ENCODE results near the gene RSBN1L.

The RSBN1L gene

DNA sequence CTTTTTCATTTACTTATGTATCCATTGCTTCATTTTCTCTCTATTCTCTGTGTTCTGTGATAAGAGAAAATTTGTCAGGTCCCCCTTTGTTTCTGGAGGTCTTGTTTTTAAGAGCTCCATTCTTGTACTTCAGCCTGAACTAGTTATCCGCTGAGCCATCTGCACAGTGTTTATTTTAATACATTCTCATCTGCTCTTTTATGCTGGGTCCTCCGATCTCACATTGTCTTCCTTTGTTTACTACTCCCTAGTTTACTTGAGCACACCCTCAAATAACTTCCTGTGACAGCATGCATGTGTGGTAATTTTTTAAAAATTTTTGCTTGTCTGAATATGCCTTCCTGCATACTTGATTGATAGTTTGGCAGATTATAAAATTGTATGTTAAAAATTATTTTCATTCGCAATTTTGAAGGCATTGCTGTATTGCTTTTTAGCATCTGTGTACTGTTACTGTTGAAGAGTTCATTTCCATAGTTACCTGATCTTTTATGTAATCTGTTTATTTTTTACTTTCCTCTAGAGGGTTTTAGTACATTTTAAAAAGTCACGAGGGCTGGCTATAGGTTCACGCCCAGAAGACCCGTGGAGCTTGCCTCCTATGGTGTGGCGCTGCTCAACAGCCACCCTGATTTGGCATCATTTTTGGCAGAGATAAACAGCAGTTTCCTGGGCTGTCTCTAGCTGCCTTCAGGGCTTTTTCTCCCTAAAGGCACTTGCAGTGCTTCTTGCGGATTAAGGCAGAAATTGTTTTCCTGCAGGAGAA lies 31.9 kb downstream of the RSBN1L start:
- DNase-seq (ENCODE audit: low read depth in 1 of 2, low spot score in 1 of 2) = no peak

DNA sequence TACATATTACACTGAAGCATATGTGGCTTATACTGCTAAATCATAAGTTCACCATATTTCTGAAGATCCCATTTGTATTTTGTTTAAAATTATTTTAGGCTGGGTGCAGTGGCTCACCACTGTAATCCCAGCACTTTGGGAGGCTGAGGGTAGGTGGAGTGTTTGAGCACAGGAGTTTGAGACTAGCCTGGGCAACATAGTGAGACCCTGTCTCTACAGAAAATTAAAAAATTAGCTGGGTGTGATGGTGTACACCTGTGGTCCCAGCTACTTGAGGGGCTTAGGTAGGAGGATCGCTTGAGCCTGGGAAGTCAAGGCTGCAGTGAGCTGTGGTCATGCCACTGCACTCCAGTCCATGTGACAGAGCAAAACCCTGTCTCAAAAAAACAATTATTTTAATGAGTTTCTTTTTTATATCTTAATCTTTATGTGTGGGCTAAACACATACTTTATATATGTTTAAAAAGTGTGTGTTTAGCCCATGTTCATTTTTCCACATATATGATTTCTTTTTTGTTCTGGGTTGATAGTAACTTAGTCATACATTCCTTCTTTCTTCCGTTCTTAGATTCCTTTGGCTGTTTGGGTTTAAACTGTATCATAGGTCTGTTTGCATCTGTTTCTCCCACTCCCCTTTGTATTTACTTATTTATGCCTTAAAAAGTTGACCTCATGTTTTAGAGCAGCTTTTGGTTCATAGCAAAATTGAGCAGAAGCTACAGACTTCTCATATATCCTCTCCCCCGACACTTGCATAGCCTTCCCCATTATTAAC lies 33.5 kb downstream of the RSBN1L start:
- DNase-seq (ENCODE audit: low read depth in 1 of 2, low spot score in 1 of 2) = no peak

DNA sequence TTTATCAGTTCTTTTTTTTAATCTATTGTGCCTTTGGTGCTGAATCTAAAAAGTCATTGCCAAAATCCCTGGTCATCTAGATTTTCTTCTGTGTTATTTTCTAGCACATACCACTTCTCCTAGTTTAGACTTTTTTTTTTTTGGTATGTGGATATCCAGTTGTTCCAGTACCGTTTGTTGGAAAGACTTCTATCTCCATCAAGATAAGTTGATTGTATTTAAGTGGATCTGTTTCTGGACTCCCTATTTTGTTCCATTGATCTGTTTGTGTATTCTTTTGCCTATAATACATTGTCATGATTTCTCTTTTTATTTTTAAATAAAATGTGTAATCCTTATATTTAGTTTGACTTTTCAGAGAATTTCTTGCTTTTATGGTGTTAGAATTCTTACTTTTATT lies 35.5 kb downstream of the RSBN1L start:
- DNase-seq (ENCODE audit: low read depth in 1 of 2, low spot score in 1 of 2) = no peak

DNA sequence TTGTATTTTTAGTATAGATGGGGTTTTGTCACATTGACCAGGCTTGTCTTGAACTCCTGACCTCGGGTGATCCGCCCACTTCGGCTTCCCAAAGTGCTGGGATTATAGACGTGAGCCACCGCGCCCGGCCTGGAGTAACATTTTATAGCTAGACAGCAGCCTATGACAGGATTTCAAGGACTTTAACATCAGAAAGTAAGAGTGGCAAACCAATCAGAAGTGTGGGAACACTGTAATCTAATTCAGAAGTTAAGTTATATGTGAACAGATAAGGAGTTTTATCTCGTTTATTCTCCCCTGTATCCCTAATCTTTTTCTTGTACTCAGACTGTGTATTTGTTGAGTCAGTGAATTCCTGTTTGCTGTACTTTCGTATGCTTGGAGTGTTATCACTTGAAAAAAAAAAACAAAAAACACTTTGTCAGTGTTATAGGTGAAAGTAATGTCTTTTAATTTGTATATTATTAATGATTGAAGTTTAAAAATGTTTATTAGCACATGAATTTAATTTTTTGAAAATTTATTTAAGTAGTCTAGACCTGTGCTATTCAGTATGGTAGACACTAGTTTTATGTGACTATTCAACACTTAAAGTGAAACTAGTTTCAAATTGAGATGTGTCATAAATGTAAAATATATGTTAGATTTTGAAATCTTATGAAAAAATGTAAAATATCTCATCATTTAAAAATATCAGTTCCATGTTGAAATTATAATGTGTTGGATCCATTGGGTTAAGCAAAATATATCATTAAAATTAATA lies 38.6 kb downstream of the RSBN1L start:
- no peak for DNase-seq (ENCODE audit: low read depth in 1 of 2, low spot score in 1 of 2)

DNA sequence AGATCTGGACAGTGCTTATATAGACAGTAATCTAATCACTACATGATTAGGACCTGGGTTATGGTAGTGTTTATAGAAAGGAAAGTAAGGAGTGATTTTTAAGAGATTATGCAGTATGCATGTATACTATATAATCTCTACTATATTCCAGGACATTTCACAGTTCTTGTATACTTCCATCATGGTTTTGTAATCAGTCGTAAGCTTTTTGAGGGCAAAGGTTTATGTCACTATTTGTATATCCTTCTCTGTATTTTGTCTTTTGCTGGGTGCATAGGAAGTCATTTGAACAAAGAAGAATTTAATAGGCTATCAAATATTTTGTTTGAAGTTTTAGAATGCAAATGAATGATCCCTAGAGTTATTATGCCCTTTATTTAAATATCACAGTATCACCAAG lies 39.2 kb downstream of the RSBN1L start:
- DNase-seq (ENCODE audit: low read depth in 1 of 2, low spot score in 1 of 2) = no peak

DNA sequence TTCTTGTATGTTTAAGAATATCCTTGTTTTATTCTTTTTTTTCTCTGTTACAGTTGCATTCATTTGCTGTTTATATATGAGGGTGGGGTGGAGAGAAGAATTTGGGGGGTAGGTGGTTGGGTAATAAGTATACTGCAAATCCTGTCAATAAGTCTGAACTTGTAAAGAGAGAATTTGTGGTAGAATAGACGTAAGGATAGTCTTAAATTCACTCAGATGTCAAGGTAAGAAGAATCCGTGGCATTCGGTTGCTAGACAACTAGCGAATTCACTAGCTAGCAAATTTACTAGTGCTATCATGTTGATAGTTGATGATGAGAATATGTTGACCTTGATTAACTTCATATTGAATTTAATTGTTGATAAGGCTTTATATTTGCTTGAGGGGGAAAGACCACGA lies 40.7 kb downstream of the RSBN1L start:
- no peak for DNase-seq (ENCODE audit: low read depth in 1 of 2, low spot score in 1 of 2)

DNA sequence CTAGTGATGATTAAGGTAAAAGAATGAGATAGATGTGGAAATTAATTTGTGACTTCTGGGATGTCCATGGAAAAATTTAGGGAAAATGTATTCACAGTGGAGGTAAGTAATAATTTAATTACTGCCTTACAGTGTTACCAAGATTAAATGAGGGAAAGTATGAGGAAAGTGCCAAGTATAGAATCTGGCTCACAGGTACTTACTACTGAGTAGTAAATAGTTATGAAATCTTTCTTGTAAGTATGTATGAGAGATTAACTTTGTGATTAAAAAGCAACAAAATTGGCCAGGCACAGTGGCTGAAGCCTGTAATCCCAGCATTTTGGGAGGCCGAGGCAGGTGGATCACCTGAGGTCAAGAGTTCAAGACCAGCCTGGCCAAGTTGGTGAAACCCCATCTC lies 42.1 kb downstream of the RSBN1L start:
- DNase-seq (ENCODE audit: low read depth in 1 of 2, low spot score in 1 of 2) = no peak

DNA sequence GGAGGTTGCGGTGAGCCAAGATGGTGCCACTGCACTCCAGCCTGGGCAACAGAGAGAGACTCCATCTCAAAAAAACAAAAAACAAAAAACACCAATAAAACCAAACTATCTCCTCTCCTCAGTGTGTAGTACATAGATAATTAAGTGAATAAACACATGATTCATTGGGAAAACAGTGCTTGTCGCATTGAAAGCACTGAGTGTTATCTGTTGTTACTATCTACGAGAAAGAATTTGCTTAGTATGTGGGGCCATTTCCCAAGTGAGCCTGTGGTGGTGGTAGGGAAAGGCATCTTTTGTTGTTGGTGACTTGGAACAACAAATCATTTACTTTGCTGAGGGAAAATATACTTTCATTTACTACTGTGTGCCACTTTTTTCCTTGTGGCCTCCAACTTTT lies 42.6 kb downstream of the RSBN1L start:
- DNase-seq (ENCODE audit: low read depth in 1 of 2, low spot score in 1 of 2) = no peak

DNA sequence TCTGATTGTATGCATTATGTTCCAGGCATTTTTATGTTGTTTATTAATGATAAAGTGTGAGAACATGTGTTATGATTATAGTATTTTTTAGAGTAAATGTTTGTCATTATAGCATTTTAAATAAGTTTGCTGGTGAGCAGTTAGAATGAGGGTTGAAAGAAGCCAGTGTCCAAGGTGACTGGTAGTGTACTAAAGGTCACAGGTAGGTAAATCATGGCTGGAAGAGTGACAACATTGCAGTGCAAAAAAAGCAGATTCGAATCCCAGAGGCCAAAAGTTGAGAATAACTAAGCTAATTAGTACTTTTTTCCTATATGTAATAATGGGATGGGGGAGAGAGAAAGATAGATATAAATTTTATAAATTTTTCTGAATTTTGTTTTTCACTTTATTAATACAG lies 44.0 kb downstream of the RSBN1L start:
- no peak for DNase-seq (ENCODE audit: low read depth in 1 of 2, low spot score in 1 of 2)

DNA sequence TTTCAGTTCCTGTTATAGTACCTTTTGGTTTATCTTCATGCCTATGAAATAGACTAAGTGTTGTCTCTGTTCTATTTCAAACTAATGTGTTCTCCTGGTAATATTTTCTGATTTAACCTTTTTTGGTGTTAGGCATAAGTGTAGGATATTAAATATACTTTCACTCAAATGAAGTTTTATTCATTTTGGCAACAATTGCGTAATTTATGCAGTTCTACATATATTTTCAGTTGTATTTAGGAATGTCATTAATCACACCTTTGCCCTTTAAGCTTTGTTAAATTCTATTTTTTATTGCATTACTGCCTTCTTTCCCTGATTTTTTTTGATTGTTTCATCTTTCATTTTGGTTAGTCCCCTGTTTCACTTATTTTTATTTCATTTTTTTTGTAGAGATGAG lies 47.3 kb downstream of the RSBN1L start:
- DNase-seq (ENCODE audit: low read depth in 1 of 2, low spot score in 1 of 2) = no peak

DNA sequence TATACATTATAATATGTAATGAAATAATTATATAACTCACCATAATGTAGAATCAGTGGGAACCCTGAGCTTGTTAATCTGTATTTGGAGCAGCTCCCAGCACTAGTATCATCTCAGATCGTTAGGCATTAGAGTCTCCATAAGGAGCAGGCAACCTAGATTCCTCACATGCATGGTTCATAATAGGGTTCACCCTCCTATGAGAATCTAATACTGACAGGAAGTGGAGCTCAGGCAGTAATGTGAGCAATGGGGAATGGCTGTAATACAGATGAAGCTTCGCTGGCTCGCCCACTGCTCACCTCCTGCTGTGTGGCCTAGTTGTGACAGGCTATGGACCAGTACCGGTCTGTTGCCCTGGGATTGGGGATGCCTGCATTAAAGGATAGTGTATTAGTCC lies 49.5 kb downstream of the RSBN1L start:
- no peak for DNase-seq (ENCODE audit: low read depth in 1 of 2, low spot score in 1 of 2)

DNA sequence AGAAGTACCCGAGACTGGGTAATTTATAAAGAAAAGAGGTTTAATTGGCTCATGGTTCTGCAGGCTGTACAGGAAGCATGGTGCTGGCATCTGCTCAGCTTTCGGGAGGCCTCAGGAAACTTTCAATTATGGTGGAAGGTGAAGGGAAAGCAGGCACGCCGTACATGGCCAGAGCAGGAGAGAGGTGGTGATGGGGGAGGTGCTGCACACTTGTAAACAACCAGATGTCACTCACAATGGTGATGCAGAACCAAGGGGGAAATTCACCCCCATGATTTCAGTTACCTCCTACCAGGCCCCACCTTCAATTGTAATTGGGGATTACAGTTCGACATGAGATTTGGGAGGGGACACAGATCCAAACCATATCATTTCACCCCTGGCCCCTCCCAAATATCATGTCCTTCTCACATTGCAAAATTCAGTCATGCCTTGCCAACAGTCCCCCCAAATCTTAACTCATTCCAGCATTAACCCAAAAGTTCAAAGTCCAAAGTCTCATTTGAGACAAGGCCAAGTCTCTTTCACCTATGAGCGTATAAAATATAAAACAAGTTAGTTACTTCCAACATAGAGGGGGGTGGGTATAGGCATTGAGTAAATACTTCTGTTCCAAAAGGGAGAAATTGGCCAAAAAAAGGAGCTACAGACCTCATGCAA lies 50.0 kb downstream of the RSBN1L start:
- no peak for DNase-seq (ENCODE audit: low read depth in 1 of 2, low spot score in 1 of 2)

DNA sequence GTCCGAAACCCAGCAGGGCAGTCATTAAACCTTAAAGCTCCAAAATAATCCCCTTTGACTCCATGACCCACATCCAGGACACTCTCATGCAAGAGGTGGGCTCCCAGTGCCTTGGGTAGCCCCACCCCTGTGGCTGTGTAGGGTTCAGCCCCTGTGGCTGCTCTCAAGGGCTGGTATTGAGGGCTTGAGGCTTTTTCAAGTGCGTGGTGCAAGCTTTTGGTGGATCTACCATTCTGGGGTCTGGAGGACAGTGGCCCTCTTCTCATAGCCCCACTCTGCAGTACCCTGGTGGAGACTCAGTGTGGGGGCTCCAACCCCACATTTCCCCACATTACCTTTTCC lies 50.5 kb downstream of the RSBN1L start:
- DNase-seq (ENCODE audit: low read depth in 1 of 2, low spot score in 1 of 2) = no peak

DNA sequence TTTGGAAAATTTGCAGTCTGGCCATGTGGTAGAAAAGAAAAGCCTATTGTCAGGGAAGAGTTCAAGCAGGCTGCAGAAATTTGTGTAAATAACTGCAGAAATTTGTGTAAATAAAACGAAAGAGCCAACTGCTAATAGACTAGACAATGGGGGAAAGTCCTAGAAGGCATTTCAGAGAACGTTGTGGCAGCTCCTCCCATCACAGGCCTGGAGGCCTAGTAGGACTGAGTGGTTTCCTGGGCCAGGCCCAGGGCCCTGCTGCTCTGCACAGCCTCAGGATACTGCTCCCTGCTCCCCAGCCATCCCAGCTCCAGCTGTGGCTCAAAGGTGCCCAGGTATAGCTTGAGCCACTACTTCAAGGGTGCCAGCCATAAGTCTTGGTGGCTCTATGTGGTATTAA lies 50.9 kb downstream of the RSBN1L start:
- no peak for DNase-seq (ENCODE audit: low read depth in 1 of 2, low spot score in 1 of 2)

DNA sequence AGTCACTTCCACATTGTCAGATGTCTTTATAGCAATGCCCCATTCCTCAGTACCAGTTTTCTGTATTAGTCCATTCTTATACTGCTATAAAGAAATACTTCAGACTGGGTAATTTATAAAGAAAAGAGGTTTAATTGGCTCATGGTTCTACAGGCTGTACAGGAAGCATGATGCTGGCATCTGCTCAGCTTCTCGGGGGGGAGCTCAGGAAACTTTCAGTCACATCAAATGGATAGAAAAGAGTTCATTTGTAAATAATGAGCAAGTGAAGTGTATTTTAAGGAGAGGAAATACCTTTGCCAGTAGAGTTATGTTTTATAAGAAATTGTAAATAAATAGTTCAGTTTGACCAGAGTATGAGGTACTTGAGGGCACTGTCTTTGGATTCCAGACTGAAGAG lies 51.5 kb downstream of the RSBN1L start:
- DNase-seq (ENCODE audit: low read depth in 1 of 2, low spot score in 1 of 2) = no peak

DNA sequence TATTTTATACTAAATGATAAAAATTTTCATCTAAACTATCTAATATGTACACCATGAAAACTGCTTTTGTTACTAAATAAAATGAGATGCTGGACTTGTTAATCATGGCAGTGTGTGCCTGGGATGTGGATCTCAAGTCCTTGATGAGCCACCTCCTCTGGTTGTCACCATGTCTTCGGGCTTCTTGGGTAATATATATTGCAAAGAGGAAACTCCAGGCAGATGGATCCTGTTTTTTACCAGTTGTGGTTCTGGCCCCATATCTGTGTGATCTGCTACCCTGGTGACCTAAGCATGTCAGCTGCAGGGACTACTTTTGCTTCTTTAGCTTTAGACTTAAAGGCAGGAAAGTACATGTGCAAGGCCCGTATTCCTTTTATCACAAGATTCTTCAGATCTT lies 55.8 kb downstream of the RSBN1L start:
- DNase-seq (ENCODE audit: low read depth in 1 of 2, low spot score in 1 of 2) = no peak

DNA sequence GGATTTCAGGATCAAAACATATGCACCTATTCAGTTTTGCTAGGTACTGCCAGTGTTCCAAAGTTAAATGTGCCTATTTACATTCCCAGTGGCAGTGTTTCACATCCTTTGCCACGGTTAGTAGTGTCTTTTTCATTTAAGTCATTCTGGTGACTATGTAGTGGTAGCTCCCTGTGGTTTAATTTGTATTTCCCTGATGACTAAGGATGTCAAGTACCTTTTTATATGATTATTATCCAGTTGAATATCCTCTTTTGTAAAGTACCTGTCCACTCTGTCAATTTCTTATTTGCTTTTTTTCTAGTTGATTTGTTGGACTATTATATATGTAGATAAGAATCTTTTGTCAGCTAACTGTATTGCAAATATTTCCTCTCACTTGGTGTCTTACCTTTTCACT lies 56.9 kb downstream of the RSBN1L start:
- no peak for DNase-seq (ENCODE audit: low read depth in 1 of 2, low spot score in 1 of 2)

DNA sequence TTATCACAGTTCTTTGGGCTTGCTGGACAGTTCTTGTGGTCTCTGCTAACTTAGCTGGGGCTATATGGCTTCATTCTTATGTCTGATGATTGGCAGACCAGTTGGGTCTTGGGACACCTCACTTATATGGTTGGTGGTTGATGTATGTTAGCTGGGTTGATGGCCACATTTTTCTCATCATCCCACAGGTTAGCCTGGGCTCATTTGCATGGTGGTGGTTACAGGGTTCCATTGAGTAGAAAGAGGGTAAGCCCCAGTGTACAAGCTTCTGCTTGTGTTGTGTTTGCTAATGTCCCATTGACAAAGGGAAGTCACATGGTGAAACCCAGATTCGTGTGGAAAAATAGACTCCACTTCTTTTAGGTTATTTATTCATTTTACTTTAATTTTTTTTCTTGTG lies 61.3 kb downstream of the RSBN1L start:
- DNase-seq (ENCODE audit: low read depth in 1 of 2, low spot score in 1 of 2) = no peak

DNA sequence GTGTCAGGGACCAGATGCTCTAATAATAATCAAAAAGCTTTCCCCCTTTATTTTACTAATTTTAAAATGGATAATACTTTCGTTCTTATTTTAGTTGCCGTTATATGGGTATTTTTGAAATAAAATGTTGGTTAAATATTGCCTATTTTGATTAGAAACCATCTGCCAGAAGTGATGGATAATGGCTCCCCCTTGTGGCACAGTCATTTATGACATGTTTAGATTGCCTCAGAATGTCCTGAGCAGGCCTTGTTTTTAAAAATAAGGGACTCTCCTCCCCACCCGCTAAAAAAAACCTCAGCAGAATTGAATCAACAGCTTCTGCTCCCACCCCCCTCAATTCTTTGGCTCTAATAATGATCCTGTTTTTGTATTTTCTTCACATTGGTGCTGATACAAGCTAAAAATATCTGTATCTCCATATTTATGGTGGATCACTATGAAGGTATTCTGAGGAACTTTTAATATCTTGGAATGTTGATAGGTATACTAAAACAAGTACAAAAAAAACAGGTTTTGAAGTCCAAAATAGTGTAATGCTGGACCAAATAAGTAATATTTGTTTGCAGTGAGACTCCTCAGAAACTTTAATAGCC lies 63.1 kb downstream of the RSBN1L start:
- DNase-seq (ENCODE audit: low read depth in 1 of 2, low spot score in 1 of 2) = peak in 1 of 2 donors; percentile 35

DNA sequence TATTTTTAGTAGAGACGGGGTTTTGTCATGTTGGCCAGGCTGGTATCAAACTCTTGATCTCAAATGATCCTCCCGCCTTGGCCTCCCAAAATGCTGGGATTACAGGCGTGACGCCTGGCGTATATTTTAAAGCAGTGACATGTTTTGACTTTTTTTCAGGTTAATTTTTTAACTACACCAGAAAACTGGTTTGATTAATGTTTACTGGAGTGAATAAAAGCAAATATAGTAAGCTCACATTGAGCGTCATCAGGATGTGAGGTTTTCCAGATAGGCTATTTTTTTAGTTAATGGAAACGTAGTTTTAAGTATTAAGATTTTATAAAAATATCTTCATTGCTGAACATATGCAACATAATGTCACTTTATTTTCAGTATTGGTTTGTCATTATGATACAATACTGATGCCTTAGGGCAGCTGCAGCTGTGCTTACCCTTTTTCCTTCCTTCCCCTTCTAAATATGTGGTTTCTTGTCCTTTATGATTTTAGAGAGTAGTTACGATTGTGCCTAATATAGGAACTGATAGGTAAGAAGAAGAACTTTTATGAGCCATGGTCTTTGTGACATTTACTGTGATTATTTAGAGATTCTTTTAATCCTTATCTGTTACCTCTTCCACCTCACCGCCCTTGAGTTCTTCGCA lies 64.7 kb downstream of the RSBN1L start:
- DNase-seq (ENCODE audit: low read depth in 1 of 2, low spot score in 1 of 2) = no peak

DNA sequence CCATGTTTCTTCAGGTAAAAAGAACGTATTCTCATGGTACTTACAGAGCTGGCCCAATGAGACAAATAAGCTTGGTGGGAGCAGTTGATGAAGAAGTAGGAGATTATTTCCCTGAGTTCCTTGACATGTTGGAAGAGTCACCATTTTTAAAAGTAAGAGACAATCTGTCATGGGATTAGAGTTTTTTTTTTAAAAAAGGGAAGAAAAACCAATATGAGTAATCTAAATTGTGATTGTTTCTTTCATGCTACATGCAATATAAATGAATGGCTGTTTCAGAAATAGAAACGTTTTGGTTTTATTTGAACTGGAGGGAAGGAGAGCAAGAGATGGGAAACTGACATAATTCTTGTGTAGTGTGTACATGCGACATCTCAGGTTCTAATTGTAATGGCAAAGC lies 69.2 kb downstream of the RSBN1L start:
- no peak for DNase-seq (ENCODE audit: low read depth in 1 of 2, low spot score in 1 of 2)
